GM19324 (cell line): ENCODE results near the gene EDEM3.
"Not testable (repeated sequence)": the region's sequence is repeated elsewhere in the genome, so short reads cannot be mapped to it uniquely, and the experiment has no call there.

Experiments used
- ATAC-seq: cut with Tn5 transposase; IDR thresholded peaks from one replicate; pipeline ENCODE4 v1.9.1; 2021; ENCODE audit warnings: mild to moderate bottlenecking, moderate library complexity; ENCODE audit not compliant: unreplicated experiment, low FRiP score

The EDEM3 gene

GRCh38 chr1:184754476-184755225 lies at the start of gene EDEM3:
Gene EDEM3, minus strand, starts transcription at chr1:184754858. Its CDS starts 212 bp downstream, at chr1:184754646.
- peak; percentile 95 for ATAC-seq

GRCh38 chr1:184804220-184804619 lies 49.6 kb upstream of the EDEM3 start:
- no peak for ATAC-seq

- no peak for ATAC-seq
These were observed 48.5 kb upstream of the EDEM3 start for GRCh38 chr1:184803180-184803492.

- no peak for ATAC-seq
These were observed 47.9 kb upstream of the EDEM3 start for GRCh38 chr1:184802354-184803179.

- no peak for ATAC-seq
These were observed 46.8 kb upstream of the EDEM3 start for GRCh38 chr1:184801503-184801902.

- no peak for ATAC-seq
These were observed 46.2 kb upstream of the EDEM3 start for GRCh38 chr1:184800876-184801275.

- no peak for ATAC-seq
These were observed 39.3 kb upstream of the EDEM3 start for GRCh38 chr1:184793967-184794366.

GRCh38 chr1:184792450-184792969 lies 37.9 kb upstream of the EDEM3 start:
- peak; percentile 49 for ATAC-seq

GRCh38 chr1:184791550-184791900 lies 36.9 kb upstream of the EDEM3 start:
- no peak for ATAC-seq

- ATAC-seq = no peak
These were observed 36.2 kb upstream of the EDEM3 start for GRCh38 chr1:184790642-184791549.

- ATAC-seq = no peak
These were observed 35.2 kb upstream of the EDEM3 start for GRCh38 chr1:184789884-184790283.

GRCh38 chr1:184788970-184789369 lies 34.3 kb upstream of the EDEM3 start:
- ATAC-seq = no peak

- ATAC-seq = no peak
These were observed 30.9 kb upstream of the EDEM3 start for GRCh38 chr1:184785529-184785928.

- ATAC-seq = not testable (repeated sequence)
These were observed 29.1 kb upstream of the EDEM3 start for GRCh38 chr1:184783723-184784122.

- ATAC-seq = no peak
These were observed 27.3 kb upstream of the EDEM3 start for GRCh38 chr1:184781941-184782340.

- no peak for ATAC-seq
These were observed 21.2 kb upstream of the EDEM3 start for GRCh38 chr1:184775885-184776284.

- no peak for ATAC-seq
These were observed 20.7 kb upstream of the EDEM3 start for GRCh38 chr1:184775329-184775728.

GRCh38 chr1:184773762-184774320 lies 19.2 kb upstream of the EDEM3 start:
- ATAC-seq = no peak

- ATAC-seq = no peak
These were observed 16.6 kb upstream of the EDEM3 start for GRCh38 chr1:184771190-184771691.
